Measurements from ENCODE around the gene ADGRF5. TPM values are rescaled to one million over a fixed set of nuclear protein-coding genes. Genes with fewer than 3 reads are reported as not detected.

The ADGRF5 gene
- total RNA-seq, 2 experiments from 2014 or later, result not detected

DNA sequence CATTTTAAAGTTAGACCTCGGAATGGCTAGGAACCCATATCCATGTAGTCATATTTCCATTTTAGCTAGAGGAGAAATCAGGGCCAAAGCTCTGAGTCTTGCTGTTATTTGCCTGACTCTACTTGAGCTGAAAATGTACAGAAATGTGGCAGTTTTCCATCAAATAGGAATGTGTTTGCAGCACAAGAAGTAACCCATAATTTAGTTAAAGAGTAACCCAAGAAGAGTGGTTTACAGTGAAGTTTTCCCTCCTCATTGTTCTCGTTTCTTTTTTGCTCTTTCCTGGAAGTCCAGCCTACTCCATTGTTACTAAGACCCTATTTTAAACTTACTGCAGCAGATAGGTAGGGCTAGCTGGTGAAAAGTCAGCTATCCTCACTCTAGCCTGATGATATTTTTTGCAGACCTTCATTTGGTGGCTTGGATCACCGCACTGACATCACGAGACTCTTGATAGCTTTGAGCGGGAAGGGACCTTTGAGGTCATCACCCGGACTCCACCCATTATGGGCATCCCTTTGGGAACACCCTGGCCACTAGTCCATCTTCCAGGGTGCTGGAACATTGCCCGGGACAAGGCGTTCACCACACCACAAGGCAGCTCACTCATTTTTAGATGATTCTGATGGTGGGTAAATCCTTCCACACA, 28.0 kb upstream of the ADGRF5 start:
- Histone ChIP-seq H3K79me2 (ENCODE audit: insufficient read depth, low read depth, low read length) (no peaks in the 10 kb centered on the region), H3K9me3 (ENCODE audit: low read length) (no peaks in the 10 kb centered on the region), H3K4me3 (ENCODE audit: low read depth, low read length, poor library complexity, severe bottlenecking) (no peak overlapping the region), H3K4me2 (ENCODE audit: low read length) (no peak overlapping the region), H3K9me2 (ENCODE audit: insufficient read depth, low read length) (no peaks in the 10 kb centered on the region), H4K20me1 (ENCODE audit: insufficient read depth, low read length) (no peaks in the 10 kb centered on the region), H3K4me1 (ENCODE audit: insufficient read depth, low read length, poor library complexity, severe bottlenecking) (no peaks in the 10 kb centered on the region), H2AFZ (ENCODE audit: low read length) (no peak overlapping the region), H3K27ac (ENCODE audit: low read depth, low read length, poor library complexity, severe bottlenecking) (no peak overlapping the region), H3K36me3 (ENCODE audit: insufficient read depth, low read length) (no peaks in the 10 kb centered on the region)
- DNase-seq (ENCODE audit: low spot score), result no peak
- no peak for TF ChIP-seq CTCF (conservative IDR thresholded peaks at IDR 0.05; ENCODE audit: low read length)
- CTCF ChIA-PET (ENCODE audit: unreplicated experiment), result no interaction called here
- BruUV-seq (replicated peaks), result no TSS peak
- intact Hi-C loops (cut with micrococcal nuclease; ENCODE audit: unreplicated experiment), result no loop called here
- POLR2A ChIA-PET, result no interaction called here

- H3K9me3 ChIP-seq (ENCODE audit: low read length), result no peaks in the 10 kb centered on the region
- no peak overlapping the region for H2AFZ ChIP-seq (ENCODE audit: low read length)
- no peaks in the 10 kb centered on the region for H3K36me3 ChIP-seq (ENCODE audit: insufficient read depth, low read length)
- no peaks in the 10 kb centered on the region for H3K9me2 ChIP-seq (ENCODE audit: insufficient read depth, low read length)
- no peak overlapping the region for H3K4me3 ChIP-seq (ENCODE audit: low read depth, low read length, poor library complexity, severe bottlenecking)
- H3K79me2 ChIP-seq (ENCODE audit: insufficient read depth, low read depth, low read length), result no peaks in the 10 kb centered on the region
- no peak overlapping the region for H3K4me2 ChIP-seq (ENCODE audit: low read length)
- no peaks in the 10 kb centered on the region for H4K20me1 ChIP-seq (ENCODE audit: insufficient read depth, low read length)
- BruUV-seq (replicated peaks), result no TSS peak
- H3K4me1 ChIP-seq (ENCODE audit: insufficient read depth, low read length, poor library complexity, severe bottlenecking), result no peaks in the 10 kb centered on the region
- TF ChIP-seq EZH2phosphoT487 (IDR thresholded peaks at IDR 0.05; ENCODE audit: borderline replicate concordance, low read depth, low read length) (no peak), CTCF (conservative IDR thresholded peaks at IDR 0.05; ENCODE audit: low read length) (no peak)
- DNase-seq (ENCODE audit: low spot score), result no peak
- intact Hi-C loops (cut with micrococcal nuclease; ENCODE audit: unreplicated experiment), result no loop called here
- CTCF ChIA-PET (ENCODE audit: unreplicated experiment), result interaction anchor here (0.5 kb wide), 1 partner anchor 10 kb away, joined by 6 read pairs; no protein-coding TSS in a partner anchor
- no peak overlapping the region for H3K27ac ChIP-seq (ENCODE audit: low read depth, low read length, poor library complexity, severe bottlenecking)
- POLR2A ChIA-PET, result interaction anchor here (0.5 kb wide), 1 partner anchor 28 kb away, joined by 3 read pairs; no protein-coding TSS in a partner anchor
Measured at GRCh38 chr6:46948699-46949098, 27.0 kb upstream of the ADGRF5 start.

DNA sequence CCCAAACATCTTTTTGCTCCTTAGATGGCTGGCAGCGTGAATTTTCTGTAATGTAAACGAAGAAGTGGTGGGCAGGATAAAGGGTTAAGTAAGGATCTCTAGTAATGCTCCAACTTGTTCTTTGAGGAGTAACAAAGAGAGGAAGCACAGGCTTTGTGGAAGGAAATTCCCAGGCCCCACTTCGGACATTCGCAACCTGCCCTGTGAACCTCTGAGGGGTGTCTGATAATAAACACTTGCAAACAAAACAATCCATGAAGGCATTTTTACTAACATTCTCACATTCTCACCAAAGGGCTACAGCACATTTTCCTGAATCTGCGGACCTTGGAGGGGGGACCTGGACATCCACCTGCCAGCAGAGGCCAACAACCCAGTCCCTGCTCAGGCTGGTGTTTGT, 25.8 kb upstream of the ADGRF5 start:
- H3K9me2 ChIP-seq (ENCODE audit: insufficient read depth, low read length), result no peaks in the 10 kb centered on the region
- no peaks in the 10 kb centered on the region for H3K4me1 ChIP-seq (ENCODE audit: insufficient read depth, low read length, poor library complexity, severe bottlenecking)
- ChIA-PET CTCF (ENCODE audit: unreplicated experiment) (no interaction called here), POLR2A (no interaction called here)
- H3K4me2 ChIP-seq (ENCODE audit: low read length), result no peak overlapping the region
- H3K9me3 ChIP-seq (ENCODE audit: low read length), result no peaks in the 10 kb centered on the region
- no peak overlapping the region for H3K4me3 ChIP-seq (ENCODE audit: low read depth, low read length, poor library complexity, severe bottlenecking)
- no peaks in the 10 kb centered on the region for H4K20me1 ChIP-seq (ENCODE audit: insufficient read depth, low read length)
- no peak for DNase-seq (ENCODE audit: low spot score)
- H3K36me3 ChIP-seq (ENCODE audit: insufficient read depth, low read length), result no peaks in the 10 kb centered on the region
- TF ChIP-seq EZH2phosphoT487 (IDR thresholded peaks at IDR 0.05; ENCODE audit: borderline replicate concordance, low read depth, low read length) (no peak), CTCF (conservative IDR thresholded peaks at IDR 0.05; ENCODE audit: low read length) (no peak)
- intact Hi-C loops (cut with micrococcal nuclease; ENCODE audit: unreplicated experiment), result no loop called here
- no peak overlapping the region for H3K27ac ChIP-seq (ENCODE audit: low read depth, low read length, poor library complexity, severe bottlenecking)
- no peak overlapping the region for H2AFZ ChIP-seq (ENCODE audit: low read length)
- H3K79me2 ChIP-seq (ENCODE audit: insufficient read depth, low read depth, low read length), result no peaks in the 10 kb centered on the region
- no TSS peak for BruUV-seq (replicated peaks)
